ENCODE results near the gene C10orf143. TPM values are rescaled to one million over a fixed set of nuclear protein-coding genes. Genes with fewer than 3 reads are reported as not detected.

Gene C10orf143
- total and polyA plus RNA-seq, 7 donors, result 1.4 to 9.6 (median 6.8) TPM

DNA sequence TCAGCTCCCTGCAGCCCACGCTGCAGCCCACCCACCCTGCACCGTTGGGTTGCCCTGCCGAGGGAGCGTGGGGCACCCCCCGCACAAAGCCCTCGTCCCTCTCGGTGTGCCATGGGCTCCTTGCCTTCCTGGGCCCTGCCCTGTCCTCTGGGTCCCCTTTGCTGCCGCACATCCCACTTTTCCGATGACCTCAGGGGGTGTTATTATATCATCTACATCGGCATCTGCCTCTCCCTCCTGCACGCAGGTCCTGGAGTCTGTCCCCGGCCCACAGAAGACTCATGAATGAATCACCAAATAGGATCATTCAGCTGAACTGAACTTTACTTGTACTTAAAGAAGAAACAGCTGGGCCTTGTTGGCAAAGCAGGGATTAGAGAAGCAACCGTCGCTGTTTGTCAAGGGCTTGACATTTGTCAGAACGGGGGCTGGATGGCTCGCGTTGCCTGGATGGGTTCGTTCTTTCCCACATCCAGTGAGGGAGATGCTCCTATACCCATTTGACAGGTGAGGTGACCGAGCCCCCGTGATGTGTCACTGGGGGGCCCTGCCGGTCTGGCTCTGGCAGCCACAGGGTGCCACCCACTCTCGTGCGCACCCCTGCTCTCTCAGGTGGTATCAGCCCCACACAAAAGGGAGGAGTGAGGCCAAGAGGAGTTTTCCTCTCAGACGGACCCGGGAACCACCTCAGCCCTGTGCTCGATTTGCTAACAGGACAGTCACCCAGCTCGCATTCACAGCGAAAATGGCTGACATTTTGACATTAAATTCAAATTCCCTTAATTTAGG is 87.9 kb downstream of the C10orf143 start:
- H3K4me3 ChIP-seq, result no peak overlapping the region
- intact Hi-C loops (cut with DNase I), result no loop called here
- H3K27me3 ChIP-seq, result no peaks in the 10 kb centered on the region
- no peaks in the 10 kb centered on the region for H3K4me1 ChIP-seq
- no peaks in the 10 kb centered on the region for H3K36me3 ChIP-seq
- WGBS, 2 donors, result 81 to 85% methylated on average over 28 of the region's 28 CpGs
- no peaks in the 10 kb centered on the region for H3K9me3 ChIP-seq
- no peak for TF ChIP-seq POLR2AphosphoS5 (IDR thresholded peaks at IDR 0.05)
- no peak overlapping the region for H3K27ac ChIP-seq
- DNase-seq, result no peak

DNA sequence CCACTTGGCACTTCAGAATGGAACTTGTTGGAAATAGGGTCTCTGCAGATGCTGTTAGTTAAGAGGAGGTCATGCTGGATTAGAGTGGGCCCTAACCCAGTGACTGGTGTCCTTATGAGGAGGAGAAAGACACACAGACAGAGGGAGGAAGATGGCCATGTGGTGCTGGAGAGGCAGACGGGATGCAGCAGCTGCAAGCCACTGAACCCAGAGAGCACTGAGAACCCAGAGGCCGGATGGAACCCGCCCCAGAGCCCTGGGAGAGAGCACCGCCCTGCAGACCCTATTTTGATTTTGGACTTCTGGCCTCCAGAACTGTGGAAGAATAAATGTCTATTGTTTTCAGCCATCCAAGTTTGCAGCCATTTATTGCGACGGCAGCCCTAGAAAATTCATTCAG is 88.5 kb downstream of the C10orf143 start:
- no peak for DNase-seq
- Histone ChIP-seq H3K27me3 (no peaks in the 10 kb centered on the region), H3K4me3 (no peak overlapping the region), H3K27ac (no peak overlapping the region), H3K4me1 (no peaks in the 10 kb centered on the region), H3K9me3 (no peaks in the 10 kb centered on the region), H3K36me3 (no peaks in the 10 kb centered on the region)
- TF ChIP-seq EP300 (IDR thresholded peaks at IDR 0.05) (no peak), POLR2AphosphoS5 (IDR thresholded peaks at IDR 0.05) (no peak), POLR2A (IDR thresholded peaks at IDR 0.05) (no peak)
- TF ChIP-seq, protein P1, sequence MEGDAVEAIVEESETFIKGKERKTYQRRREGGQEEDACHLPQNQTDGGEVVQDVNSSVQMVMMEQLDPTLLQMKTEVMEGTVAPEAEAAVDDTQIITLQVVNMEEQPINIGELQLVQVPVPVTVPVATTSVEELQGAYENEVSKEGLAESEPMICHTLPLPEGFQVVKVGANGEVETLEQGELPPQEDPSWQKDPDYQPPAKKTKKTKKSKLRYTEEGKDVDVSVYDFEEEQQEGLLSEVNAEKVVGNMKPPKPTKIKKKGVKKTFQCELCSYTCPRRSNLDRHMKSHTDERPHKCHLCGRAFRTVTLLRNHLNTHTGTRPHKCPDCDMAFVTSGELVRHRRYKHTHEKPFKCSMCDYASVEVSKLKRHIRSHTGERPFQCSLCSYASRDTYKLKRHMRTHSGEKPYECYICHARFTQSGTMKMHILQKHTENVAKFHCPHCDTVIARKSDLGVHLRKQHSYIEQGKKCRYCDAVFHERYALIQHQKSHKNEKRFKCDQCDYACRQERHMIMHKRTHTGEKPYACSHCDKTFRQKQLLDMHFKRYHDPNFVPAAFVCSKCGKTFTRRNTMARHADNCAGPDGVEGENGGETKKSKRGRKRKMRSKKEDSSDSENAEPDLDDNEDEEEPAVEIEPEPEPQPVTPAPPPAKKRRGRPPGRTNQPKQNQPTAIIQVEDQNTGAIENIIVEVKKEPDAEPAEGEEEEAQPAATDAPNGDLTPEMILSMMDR (IDR thresholded peaks at IDR 0.05), result no peak
- intact Hi-C loops (cut with DNase I), result no loop called here
- WGBS, 2 donors, result 83 to 84% methylated on average over 6 of the region's 6 CpGs

DNA sequence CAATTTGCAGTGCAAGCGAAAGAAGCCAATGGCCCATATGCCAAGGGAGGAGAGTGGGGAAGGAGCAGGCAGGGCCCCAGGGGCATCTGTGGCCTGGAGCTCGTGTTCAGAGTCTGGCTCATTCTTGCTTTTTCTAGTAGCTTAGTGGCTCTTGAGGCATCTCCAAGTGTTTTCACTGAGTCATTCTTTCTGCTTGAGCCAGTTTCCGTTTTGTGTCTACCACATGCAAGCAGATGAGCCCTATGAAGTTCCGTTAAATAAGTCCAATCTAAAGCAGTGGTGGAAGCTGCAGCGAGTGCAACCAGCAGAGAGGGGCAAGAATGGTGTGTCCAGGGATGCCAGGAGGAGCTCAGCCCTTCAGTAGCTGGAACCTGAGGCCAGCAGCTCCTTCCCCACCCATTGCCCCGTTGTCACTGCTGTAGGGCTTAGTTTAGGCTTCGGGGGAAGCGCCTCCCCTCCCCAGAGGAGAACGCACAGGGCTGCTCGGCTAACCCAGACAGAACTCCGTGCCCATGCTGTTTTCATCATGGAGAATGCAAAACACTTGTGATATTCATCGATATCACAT is 89.2 kb downstream of the C10orf143 start:
- H3K4me3 ChIP-seq, result no peak overlapping the region
- no peak overlapping the region for H3K27ac ChIP-seq
- intact Hi-C loops (cut with DNase I), result no loop called here
- 75 to 77% methylated on average over 12 of the region's 12 CpGs for WGBS, 2 donors
- H3K4me1 ChIP-seq, result no peaks in the 10 kb centered on the region
- H3K9me3 ChIP-seq, result no peaks in the 10 kb centered on the region
- TF ChIP-seq, protein P1 (IDR thresholded peaks at IDR 0.05), result no peak
- TF ChIP-seq POLR2AphosphoS5 (IDR thresholded peaks at IDR 0.05), result no peak
- TF ChIP-seq POLR2A (IDR thresholded peaks at IDR 0.05), result no peak
- no peak for TF ChIP-seq EP300 (IDR thresholded peaks at IDR 0.05)
- H3K36me3 ChIP-seq, result no peaks in the 10 kb centered on the region
- no peak for DNase-seq
- H3K27me3 ChIP-seq, result peaks cover 0 to under 1% (median 0%) of the 10 kb centered on the region in 3 donors

DNA sequence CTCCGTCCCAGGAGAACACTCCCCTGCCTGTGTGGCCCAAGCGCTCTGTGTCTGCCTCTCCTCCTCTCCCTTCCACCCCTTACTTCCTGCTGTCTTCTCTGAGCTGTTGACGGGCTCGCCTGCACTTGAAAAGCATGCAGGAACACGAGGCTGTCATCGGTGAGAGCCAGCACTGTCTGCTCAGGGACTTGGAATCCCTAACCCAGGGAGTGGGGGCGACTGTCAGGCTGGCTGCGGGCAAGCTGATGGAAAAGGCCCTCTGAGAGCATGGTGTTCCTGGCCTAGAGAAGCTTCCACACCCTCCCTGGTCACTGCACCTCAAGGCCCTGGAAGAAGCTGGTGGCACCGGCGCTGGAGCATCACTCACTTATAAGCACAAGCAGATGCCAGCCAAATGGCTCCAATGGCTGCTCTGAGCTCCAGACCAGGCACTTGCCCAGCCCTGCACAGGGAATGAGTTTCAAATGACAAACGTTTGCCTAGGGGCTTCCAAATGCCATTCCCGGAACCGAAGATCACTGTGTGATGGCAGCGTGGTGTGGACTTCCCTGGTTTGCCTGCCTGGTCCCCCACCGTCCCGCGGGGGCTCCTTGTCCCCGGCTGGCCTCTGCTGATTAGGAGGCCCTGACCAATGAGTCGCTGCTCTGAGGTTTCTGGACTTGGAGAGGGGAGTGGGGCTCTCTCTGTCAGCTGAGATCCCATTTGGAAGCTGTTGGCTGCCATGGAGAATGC is 89.8 kb downstream of the C10orf143 start:
- H3K27ac ChIP-seq, result no peak overlapping the region
- H3K4me1 ChIP-seq, result no peaks in the 10 kb centered on the region
- intact Hi-C loops (cut with DNase I), result no loop called here
- H3K9me3 ChIP-seq, result no peaks in the 10 kb centered on the region
- H3K4me3 ChIP-seq, result no peak overlapping the region
- H3K36me3 ChIP-seq, result no peaks in the 10 kb centered on the region
- WGBS, 2 donors, result 72 to 74% methylated on average over 19 of the region's 19 CpGs
- peaks cover 0 to 7% (median 3%) of the 10 kb centered on the region in 3 donors for H3K27me3 ChIP-seq
- TF ChIP-seq, protein P1 (IDR thresholded peaks at IDR 0.05), result no peak
- TF ChIP-seq POLR2A (IDR thresholded peaks at IDR 0.05) (no peak), EP300 (IDR thresholded peaks at IDR 0.05) (no peak), POLR2AphosphoS5 (IDR thresholded peaks at IDR 0.05) (no peak)
- no peak for DNase-seq

DNA sequence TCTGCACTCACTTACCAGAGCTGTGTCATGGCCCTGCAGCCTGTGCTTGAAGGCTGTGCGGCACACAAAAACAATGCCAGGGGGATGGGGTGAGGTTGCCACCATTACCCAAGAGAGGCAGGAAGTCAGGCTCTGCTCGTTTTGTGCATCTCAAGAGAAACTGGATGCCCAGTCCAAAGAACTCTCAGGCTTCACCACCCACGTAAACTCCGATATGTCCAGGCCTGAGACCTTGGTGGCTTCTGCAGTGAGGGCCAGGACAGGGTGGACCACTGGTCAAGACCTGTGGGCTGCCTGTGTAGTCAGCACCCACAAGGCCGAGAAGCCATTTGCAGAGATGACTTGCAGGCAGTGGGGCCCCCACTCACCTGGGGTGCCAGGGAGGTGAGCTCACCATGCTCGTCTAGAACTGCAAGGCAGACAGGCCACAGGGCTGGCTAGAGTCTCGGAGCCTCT is 91.9 kb downstream of the C10orf143 start:
- H3K9me3 ChIP-seq, result no peaks in the 10 kb centered on the region
- DNase-seq, result no peak
- H3K36me3 ChIP-seq, result no peaks in the 10 kb centered on the region
- no peak overlapping the region for H3K4me3 ChIP-seq
- H3K27me3 ChIP-seq, result peaks cover 0 to 23% (median 13%) of the 10 kb centered on the region in 3 donors
- peaks cover 0 to 8% (median 5%) of the 10 kb centered on the region in 4 donors for H3K4me1 ChIP-seq
- H3K27ac ChIP-seq, result no peak overlapping the region
- TF ChIP-seq EP300 (IDR thresholded peaks at IDR 0.05), result no peak
- TF ChIP-seq, protein P1 (IDR thresholded peaks at IDR 0.05), result no peak
- TF ChIP-seq POLR2AphosphoS5 (IDR thresholded peaks at IDR 0.05), result no peak
- no peak for TF ChIP-seq POLR2A (IDR thresholded peaks at IDR 0.05)
- intact Hi-C loops (cut with DNase I), result no loop called here
- WGBS, 2 donors, result 72 to 80% methylated on average over 7 of the region's 7 CpGs
